ENCODE measurements around the gene TAF4.
"Not testable (repeated sequence)": the region's sequence is repeated elsewhere in the genome, so short reads cannot be mapped to it uniquely, and the experiment has no call there.

TAF4 gene

DNA sequence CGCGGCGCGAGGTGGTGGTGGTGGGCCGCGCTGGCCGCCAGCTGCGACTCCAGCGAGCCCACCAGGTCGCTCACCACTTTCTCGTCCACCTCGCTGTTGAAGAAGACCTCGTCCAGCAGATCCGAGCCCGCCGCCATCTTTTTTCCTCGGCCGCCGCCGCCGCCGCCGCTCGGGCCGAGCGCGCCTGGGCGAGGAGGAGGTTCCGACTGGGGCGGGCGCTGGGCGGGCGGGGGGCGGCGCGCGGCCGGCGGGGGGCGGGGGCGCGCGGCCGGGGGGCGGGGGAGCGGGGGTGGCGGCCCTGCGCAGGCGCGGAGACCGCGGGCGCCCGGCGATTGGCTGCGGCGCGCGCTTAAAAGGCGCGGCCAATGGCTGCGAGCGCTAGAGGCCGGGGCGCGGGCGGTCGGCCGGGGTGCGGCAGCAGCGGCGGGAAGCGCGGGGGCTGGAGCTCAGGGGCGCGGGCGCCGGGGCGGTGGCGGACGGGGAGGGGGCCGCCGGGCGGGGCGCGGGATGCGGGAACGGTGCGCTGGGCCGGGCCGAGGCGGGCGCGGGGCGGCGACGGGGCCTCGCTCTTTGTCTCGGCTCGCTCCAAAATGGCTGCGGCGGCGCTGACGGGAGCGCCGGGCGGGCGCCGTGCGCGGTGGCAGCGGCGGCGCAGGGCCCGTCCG is at the start of gene TAF4:
TSS of gene TAF4 (minus strand) at position 208 of the 665 bp plus-strand sequence. CDS start at position 137, 71 bp downstream.
- peak; percentile 88 for DNase-seq (ENCODE audit: low read depth, low spot score)

DNA sequence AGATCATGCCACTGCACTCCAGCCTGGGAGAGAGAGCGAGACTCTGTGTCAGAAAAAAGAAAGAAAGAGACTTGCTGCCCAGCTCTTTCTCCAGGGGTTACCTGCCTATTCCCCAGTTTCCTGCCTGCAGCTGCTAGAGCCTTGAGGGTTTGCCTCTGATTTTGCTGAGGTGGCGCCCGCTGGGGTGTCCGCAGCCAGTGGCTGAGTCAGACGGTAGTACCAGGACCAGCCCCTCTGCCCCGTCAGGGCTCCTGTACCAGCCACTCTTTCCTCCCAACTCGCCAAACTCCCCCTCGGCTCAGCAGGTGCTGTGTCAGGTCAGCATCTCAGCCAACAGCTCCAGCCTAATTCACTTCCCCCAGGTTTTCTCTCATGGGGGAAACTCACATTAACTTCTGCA is 49.2 kb upstream of the TAF4 start:
- no peak for DNase-seq (ENCODE audit: low read depth, low spot score)

GRCh38 chr20:62112368-62112767 is 46.7 kb upstream of the TAF4 start:
- no peak for DNase-seq (ENCODE audit: low read depth, low spot score)

DNA sequence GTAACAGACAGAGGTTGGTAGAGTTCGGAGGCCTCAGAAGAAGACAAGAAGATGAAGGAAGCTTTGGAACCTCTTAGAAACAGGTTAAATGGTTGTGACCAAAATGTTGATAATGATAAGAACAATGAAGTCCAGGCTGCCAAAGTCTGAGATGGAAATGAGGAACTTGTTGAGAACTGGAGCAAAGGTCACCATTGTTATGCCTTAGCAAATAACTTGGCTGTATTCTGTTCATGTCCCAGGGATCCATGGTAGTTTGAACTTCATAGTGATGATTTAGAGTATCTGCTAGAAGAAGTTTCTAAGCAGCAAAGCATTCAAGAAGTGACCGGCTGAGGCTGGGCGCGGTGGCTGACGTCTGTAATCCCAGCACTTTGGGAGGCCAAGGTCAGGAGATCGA is 45.5 kb upstream of the TAF4 start:
- no peak for DNase-seq (ENCODE audit: low read depth, low spot score)

DNA sequence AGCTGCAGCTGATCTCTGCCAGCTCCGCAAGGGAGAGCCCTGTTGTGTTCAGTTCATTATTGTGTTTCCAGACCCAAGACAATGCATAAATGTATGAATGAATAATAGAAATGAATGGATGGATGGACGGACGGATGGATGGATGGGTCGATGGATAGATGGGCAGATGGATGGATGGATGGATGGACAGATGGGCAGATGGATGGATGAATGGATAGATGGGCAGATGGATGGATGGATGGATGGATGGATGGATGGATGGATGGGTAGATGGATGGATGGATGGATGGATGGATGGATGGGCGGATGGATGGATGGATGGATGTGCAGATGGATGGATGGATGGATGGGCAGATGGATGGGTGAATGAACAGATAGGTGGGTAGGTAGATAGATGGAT is 39.9 kb upstream of the TAF4 start:
- no peak for DNase-seq (ENCODE audit: low read depth, low spot score)

GRCh38 chr20:62104791-62105345 is 39.2 kb upstream of the TAF4 start:
- DNase-seq (ENCODE audit: low read depth, low spot score), result peak; percentile 16

GRCh38 chr20:62104234-62104789 is 38.6 kb upstream of the TAF4 start:
- no peak for DNase-seq (ENCODE audit: low read depth, low spot score)

DNA sequence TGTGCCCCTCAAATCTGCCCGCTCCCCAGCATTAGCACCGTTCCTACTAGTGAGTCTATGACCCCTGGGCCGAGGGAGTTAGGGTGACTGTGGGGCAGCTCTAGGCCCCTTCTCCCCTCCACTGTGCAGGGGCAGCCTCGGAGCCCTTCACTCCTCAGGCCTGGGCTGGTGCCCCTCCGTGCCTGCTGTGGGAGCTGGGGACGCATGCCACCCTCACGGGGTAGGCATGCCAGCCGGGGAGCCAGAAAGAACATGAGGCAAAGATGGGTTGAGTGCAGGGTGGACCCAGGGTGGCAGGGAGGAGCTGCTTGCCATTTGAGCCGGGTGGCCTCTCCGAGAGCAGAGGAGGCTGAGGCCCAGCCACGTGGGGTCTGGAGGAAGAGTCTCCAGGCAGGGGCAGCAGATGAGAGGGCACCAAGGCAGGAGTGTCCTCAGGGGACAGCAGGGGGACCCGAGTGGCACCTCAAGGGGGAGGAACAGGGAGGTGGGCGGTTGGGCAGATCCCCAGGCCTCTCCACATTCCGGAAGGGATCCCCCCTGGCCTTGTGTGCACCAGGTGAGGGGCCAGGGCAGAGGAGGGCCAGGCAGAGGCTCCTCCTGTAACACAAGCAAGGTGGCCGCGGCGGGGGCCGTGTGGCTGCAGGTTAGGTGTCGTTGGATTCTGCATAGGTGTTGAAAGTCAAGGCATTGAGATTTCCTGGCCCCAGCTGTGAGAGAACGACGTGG is 38.0 kb upstream of the TAF4 start:
- DNase-seq (ENCODE audit: low read depth, low spot score), result no peak

DNA sequence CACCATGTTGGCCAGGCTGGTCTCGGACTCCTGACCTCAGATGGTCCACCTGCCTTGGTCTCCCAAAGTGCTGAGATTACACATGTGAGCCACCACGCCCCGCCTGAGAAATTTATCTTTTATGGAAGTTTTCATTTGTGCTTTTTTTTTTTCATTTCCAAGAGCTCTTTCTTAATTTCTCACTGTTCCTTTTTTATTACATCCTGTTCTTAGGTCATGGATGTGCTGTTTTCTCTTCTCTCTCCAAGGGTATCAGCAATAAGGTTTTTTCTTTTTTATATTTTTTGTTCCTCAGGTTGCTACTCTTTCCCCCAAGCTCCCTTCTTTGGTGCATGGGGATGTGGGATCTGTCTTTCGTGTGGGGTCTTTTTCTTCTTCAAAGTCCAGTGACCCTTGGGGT is 35.4 kb upstream of the TAF4 start:
- DNase-seq (ENCODE audit: low read depth, low spot score), result no peak

GRCh38 chr20:62097881-62098407 is 32.3 kb upstream of the TAF4 start:
- no peak for DNase-seq (ENCODE audit: low read depth, low spot score)

DNA sequence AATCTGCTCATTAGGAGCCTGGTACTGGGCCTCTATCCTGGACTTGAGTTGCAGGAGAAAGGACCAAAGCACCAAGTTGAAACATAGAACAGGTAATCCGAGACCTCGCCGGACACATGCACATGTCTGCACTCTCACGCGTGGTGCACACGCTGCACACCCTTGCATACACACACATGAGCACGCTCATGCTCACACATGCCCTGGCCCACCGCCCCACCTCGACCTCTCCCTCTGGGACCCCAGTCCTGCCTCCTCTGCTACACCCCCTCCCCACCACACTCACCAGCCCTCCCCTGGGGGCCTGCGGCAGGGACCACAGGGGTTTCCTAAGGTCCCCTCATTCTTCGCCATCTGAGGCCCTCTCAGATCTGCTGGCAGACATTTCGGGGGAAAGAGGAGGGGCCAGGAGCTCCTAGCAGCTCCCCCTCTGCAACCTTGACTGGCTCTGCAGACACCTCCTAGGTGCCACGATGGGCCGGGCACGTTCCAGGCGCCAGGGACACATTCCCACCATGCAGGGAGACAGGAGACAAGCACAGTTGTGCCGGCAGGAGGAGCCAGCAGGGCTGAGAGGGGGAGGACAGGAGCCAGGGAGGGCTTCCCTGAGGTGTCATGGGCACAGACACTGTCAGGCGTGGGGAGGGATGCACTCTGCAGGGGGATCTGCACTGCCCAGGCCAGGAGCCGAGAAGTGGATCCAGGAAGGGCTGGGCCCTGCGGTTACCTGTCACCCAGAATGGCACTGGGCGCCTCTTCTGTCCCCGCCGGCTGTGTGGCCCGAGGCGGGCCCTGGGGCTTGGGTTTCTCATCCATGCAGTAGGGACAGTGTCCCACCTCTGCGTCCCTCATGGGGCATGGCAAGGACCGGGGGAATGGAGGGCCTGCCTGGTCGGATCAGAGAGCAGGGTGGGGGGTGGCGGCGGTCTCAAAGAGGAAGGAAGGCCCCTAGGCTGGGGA is 31.0 kb upstream of the TAF4 start:
- no peak for DNase-seq (ENCODE audit: low read depth, low spot score)

GRCh38 chr20:62089393-62089792 is 23.7 kb upstream of the TAF4 start:
- DNase-seq (ENCODE audit: low read depth, low spot score), result no peak

GRCh38 chr20:62088258-62089127 is 22.8 kb upstream of the TAF4 start:
- DNase-seq (ENCODE audit: low read depth, low spot score), result peak; percentile 89

- no peak for DNase-seq (ENCODE audit: low read depth, low spot score)
Measured at GRCh38 chr20:62087632-62088031, 22.0 kb upstream of the TAF4 start.

DNA sequence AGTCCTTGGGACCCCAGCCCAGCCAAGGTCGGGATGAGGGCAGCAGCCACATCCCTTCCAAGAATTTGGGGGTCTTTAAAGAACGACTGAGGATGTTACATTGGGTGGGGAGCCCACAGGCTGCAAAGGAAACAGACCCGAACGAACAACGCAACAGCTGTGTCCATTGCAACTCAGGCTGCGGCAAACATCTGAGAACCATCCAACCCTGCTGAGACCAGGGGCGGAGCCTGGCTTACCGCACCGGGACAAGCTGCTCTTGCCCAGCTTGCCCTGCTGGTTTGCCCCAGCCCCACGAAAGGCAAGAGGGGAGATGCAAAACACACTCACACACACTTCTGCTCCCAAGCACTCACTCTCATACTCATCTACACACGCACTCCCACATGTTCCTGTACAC is 21.5 kb upstream of the TAF4 start:
- DNase-seq (ENCODE audit: low read depth, low spot score), result peak; percentile 18

- DNase-seq (ENCODE audit: low read depth, low spot score), result no peak
Measured at GRCh38 chr20:62085206-62085605, 19.5 kb upstream of the TAF4 start.

DNA sequence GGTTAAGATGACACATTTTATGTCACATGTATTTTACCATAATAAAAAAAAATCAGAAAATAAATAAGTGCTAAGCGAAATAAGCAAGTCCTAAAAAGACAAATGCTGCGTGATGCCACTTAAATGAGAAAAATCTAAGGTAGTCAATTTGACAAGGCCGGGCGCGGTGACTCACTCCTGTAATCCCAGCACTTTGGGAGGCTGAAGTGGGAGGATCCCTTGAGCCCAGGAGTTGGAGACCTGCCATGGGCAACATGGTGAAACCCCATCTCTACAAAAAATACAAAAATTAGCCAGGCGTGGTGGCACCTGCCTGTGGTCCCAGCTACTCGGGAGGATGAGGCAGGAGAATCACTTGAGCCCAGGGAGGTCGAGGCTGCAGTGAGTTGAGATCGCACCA is 18.5 kb upstream of the TAF4 start:
- DNase-seq (ENCODE audit: low read depth, low spot score), result not testable (repeated sequence)

DNA sequence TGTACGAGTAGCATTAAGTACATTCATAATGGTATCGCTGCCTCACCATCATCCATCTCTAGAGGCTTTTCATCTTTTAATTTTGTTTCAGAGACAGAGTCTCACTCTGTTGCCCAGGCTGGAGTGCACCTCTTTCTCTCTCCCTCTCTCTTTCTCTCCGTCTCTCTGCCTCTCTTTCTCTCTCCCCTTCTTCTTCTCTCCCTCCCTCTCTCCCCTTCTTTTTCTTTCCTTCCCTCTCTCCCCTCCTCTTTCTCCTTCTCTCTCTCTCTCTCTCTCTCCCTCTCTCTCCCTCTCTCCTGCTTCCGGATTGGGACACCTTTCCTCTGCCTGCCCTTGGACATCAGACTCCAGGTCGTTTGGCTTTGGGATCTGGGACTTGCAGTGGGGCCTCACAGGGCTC is 17.6 kb upstream of the TAF4 start:
- no peak for DNase-seq (ENCODE audit: low read depth, low spot score)

DNA sequence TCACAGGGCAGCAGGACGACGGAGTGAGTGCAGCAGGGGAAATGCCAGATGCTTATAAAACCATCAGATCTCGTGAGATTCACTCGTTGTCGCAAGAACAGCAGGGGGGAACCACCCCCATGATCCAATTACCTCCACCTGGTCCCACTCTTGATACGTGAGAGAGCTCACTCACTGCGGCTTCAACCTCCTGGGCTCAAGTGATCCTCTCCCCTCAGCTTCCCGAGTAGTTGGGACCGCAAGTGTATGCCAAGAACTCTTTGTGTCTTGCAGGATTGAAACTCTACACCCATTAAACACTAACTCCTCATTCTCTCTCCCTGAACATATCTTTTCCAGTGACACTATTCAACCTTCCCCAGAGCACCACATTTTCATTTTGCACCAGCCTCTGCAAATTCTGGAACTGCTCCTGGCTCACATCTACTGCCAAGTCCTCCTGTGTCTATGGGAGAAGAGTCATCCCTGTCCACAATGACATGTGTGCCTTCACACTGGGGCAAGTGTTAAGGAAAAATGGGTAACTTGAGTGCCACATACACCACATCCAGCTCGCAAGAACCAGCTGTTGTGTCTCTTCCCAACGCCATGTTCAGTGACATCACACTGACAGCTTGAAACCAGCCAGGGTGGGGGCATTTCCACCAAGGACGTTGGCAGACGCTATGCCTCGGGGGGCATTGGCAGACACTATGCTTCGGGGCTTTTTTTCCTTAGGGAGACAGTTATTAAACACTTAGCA is 14.7 kb upstream of the TAF4 start:
- DNase-seq (ENCODE audit: low read depth, low spot score), result no peak

GRCh38 chr20:62079166-62079565 is 13.5 kb upstream of the TAF4 start:
- DNase-seq (ENCODE audit: low read depth, low spot score), result no peak

Measured in astrocyte of the hippocampus (primary cell).